H9 (cell line): ENCODE data around the gene DIP2C. TPM values are rescaled to one million over a fixed set of nuclear protein-coding genes. Genes with fewer than 3 reads are reported as not detected.

Experiments
- DNase-seq: peaks from one replicate; pipeline ENCODE4 v3.0.0-alpha.2; 2017
- H2AFZ ChIP-seq: one replicate; pipeline ENCODE4 v1.6.1; 2013; ENCODE audit warnings: mild to moderate bottlenecking, low read length, control low read depth, moderate library complexity
- H2AK5ac ChIP-seq: 2 replicates; pipeline ENCODE4 v1.6.1; 2013; ENCODE audit warnings: low read length, control low read depth, mixed read lengths; ENCODE audit not compliant: insufficient read length
- H2BK120ac ChIP-seq: one replicate; pipeline ENCODE4 v1.6.1; 2013; ENCODE audit warnings: low read depth, mild to moderate bottlenecking, low read length, control low read depth, inconsistent platforms; ENCODE audit not compliant: poor library complexity, severe bottlenecking
- H2BK12ac ChIP-seq: 2 replicates; pipeline ENCODE4 v1.6.1; 2013; ENCODE audit warnings: low read length, control low read depth, mixed read lengths, low read depth; ENCODE audit not compliant: insufficient read length
- H2BK15ac ChIP-seq: 2 replicates; pipeline ENCODE4 v1.6.1; 2013; ENCODE audit warnings: low read depth, low read length, control low read depth
- H2BK20ac ChIP-seq: one replicate; pipeline ENCODE4 v1.6.1; 2013; ENCODE audit warnings: low read depth, mild to moderate bottlenecking, low read length, control low read depth, inconsistent platforms; ENCODE audit not compliant: poor library complexity, severe bottlenecking
- H2BK5ac ChIP-seq: 2 replicates; pipeline ENCODE4 v1.6.1; 2013; ENCODE audit warnings: low read length, control low read depth, mixed read lengths; ENCODE audit not compliant: insufficient read length
- H3K14ac ChIP-seq: 2 replicates; pipeline ENCODE4 v1.6.1; 2013; ENCODE audit warnings: low read length, control low read depth; ENCODE audit not compliant: insufficient read depth
- H3K18ac ChIP-seq: 2 replicates; pipeline ENCODE4 v1.6.1; 2013; ENCODE audit warnings: low read depth, mild to moderate bottlenecking, mixed read lengths, low read length, control low read depth; ENCODE audit not compliant: insufficient read length
- H3K23ac ChIP-seq: 2 replicates; pipeline ENCODE4 v1.6.1; 2013; ENCODE audit warnings: low read length, control low read depth, mixed read lengths, low read depth; ENCODE audit not compliant: insufficient read length
- H3K23me2 ChIP-seq: 2 replicates; pipeline ENCODE4 v1.6.1; 2013; ENCODE audit warnings: low read depth, mild to moderate bottlenecking, mixed read lengths, low read length, control low read depth; ENCODE audit not compliant: insufficient read length, poor library complexity, severe bottlenecking
- H3K27ac ChIP-seq: 2 replicates; pipeline ENCODE4 v1.5.1; 2013; ENCODE audit warnings: low read length, control low read depth, mixed read lengths, low read depth; ENCODE audit not compliant: insufficient read length
- H3K27me3 ChIP-seq: 2 replicates; pipeline ENCODE4 v1.6.1; 2013; ENCODE audit warnings: low read length, control low read depth, inconsistent platforms; ENCODE audit not compliant: insufficient read depth
- H3K4ac ChIP-seq: 2 replicates; pipeline ENCODE4 v1.6.1; 2013; ENCODE audit warnings: low read depth, mild to moderate bottlenecking, control low read depth, inconsistent platforms, low read length, moderate library complexity
- H3K4me1 ChIP-seq: 2 replicates; pipeline ENCODE4 v1.6.1; 2013; ENCODE audit warnings: low read length, control low read depth, inconsistent platforms; ENCODE audit not compliant: insufficient read depth
- H3K4me2 ChIP-seq: 2 replicates; pipeline ENCODE4 v1.6.1; 2013; ENCODE audit warnings: low read length, control low read depth, mixed read lengths; ENCODE audit not compliant: insufficient read length, insufficient read depth
- H3K56ac ChIP-seq: 2 replicates; pipeline ENCODE4 v1.6.1; 2013; ENCODE audit warnings: low read depth, mild to moderate bottlenecking, mixed read lengths, low read length, control low read depth; ENCODE audit not compliant: insufficient read length
- H3K79me1 ChIP-seq: 2 replicates; pipeline ENCODE4 v1.6.1; 2013; ENCODE audit warnings: low read depth, mild to moderate bottlenecking, moderate library complexity, low read length, control low read depth, inconsistent platforms; ENCODE audit not compliant: insufficient read depth, poor library complexity, severe bottlenecking
- H3K79me2 ChIP-seq: 2 replicates; pipeline ENCODE4 v1.6.1; 2013; ENCODE audit warnings: low read length, control low read depth, inconsistent platforms; ENCODE audit not compliant: insufficient read depth
- H3K9ac ChIP-seq: 2 replicates; pipeline ENCODE4 v1.6.1; 2013; ENCODE audit warnings: low read length, control low read depth, mixed read lengths; ENCODE audit not compliant: insufficient read length; ENCODE audit errors: extremely low read depth
- H3K9me3 ChIP-seq: one replicate; pipeline ENCODE4 v1.6.1; 2013; ENCODE audit warnings: low read depth, low read length, inconsistent platforms; ENCODE audit not compliant: control insufficient read depth
- H3T11ph ChIP-seq: one replicate; pipeline ENCODE4 v1.6.1; 2013; ENCODE audit warnings: mild to moderate bottlenecking, low read length, control low read depth, inconsistent platforms
- H4K20me1 ChIP-seq: one replicate; pipeline ENCODE4 v1.6.1; 2013; ENCODE audit not compliant: control insufficient read depth, insufficient read length, insufficient read depth
- H4K5ac ChIP-seq: 2 replicates; pipeline ENCODE4 v1.6.1; 2013; ENCODE audit warnings: low read depth, mild to moderate bottlenecking, mixed read lengths, low read length, control low read depth; ENCODE audit not compliant: insufficient read length
- H4K8ac ChIP-seq: replicated peaks from 2 replicates; pipeline ENCODE4 v1.6.1; 2013; ENCODE audit warnings: low read length, control low read depth, mixed read lengths, low read depth; ENCODE audit not compliant: insufficient read length
- H4K91ac ChIP-seq: 2 replicates; pipeline ENCODE4 v1.6.1; 2013; ENCODE audit warnings: low read depth, mild to moderate bottlenecking, moderate library complexity, mixed read lengths, low read length, control low read depth; ENCODE audit not compliant: insufficient read length
- H3K27ac Mint-ChIP-seq, 3 experiments: 2 replicates in 2 of 3; 3 replicates in 1 of 3; pipeline ENCODE4 v1.8.0; 2020 to 2021; ENCODE audit warnings: mixed read lengths in 3 of 3, mild to moderate bottlenecking in 1 of 3, moderate library complexity in 1 of 3
- H3K27me3 Mint-ChIP-seq: 2 replicates; pipeline ENCODE4 v1.8.0; 2021; ENCODE audit warnings: low read depth, mild to moderate bottlenecking, moderate library complexity, mixed read lengths
- H3K36me3 Mint-ChIP-seq, 3 experiments: 2 replicates in 2 of 3; 3 replicates in 1 of 3; pipeline ENCODE4 v1.8.0; 2020 to 2021; ENCODE audit warnings: low read depth in 3 of 3, mixed read lengths in 3 of 3; ENCODE audit not compliant: insufficient read depth in 1 of 3
- H3K4me1 Mint-ChIP-seq, 2 experiments: 2 replicates each; pipeline ENCODE4 v1.8.0; 2020; ENCODE audit warnings: mixed read lengths in 2 of 2
- H3K4me3 Mint-ChIP-seq, 2 experiments: 2 replicates in 1 of 2; 3 replicates in 1 of 2; pipeline ENCODE4 v1.8.0; 2020 to 2021; ENCODE audit warnings: mild to moderate bottlenecking in 2 of 2, mixed read lengths in 2 of 2, moderate library complexity in 1 of 2
- H3K9me3 Mint-ChIP-seq, 2 experiments: 2 replicates in 1 of 2; 3 replicates in 1 of 2; pipeline ENCODE4 v1.8.0; 2020; ENCODE audit warnings: mild to moderate bottlenecking in 2 of 2, mixed read lengths in 2 of 2, moderate library complexity in 1 of 2
- WGBS: extraction: QIAGEN DNeasy Blood & Tissue Kit; methylation state at CpG from one replicate; pipeline ENCODE4 v1.1.7; 2013; ENCODE audit warnings: missing lambda C conversion rate, low lambda C conversion rate, mixed read lengths; ENCODE audit not compliant: insufficient read length; ENCODE audit errors: extremely low coverage; 5-methylcytosine and 5-hydroxymethylcytosine counted together
- total RNA-seq: library from RNA; stranded (reverse); gene quantifications from 2 replicates; pipeline ENCODE4 v1.2.1, GENCODE V29; 2021
- TF ChIP-seq, protein P1 (sequence below): fragments of 200-600 bp; sonication (generic); conservative IDR thresholded peaks from 3 replicates; pipeline ENCODE4 v1.8.0; 2021; ENCODE audit warnings: antibody characterized with exemption, mild to moderate bottlenecking

Gene DIP2C
- total RNA-seq, 1 experiment from 2014 or later = 7.9 TPM

- no peaks in the 10 kb centered on the region for H3K79me1 ChIP-seq
- TF ChIP-seq, protein P1, sequence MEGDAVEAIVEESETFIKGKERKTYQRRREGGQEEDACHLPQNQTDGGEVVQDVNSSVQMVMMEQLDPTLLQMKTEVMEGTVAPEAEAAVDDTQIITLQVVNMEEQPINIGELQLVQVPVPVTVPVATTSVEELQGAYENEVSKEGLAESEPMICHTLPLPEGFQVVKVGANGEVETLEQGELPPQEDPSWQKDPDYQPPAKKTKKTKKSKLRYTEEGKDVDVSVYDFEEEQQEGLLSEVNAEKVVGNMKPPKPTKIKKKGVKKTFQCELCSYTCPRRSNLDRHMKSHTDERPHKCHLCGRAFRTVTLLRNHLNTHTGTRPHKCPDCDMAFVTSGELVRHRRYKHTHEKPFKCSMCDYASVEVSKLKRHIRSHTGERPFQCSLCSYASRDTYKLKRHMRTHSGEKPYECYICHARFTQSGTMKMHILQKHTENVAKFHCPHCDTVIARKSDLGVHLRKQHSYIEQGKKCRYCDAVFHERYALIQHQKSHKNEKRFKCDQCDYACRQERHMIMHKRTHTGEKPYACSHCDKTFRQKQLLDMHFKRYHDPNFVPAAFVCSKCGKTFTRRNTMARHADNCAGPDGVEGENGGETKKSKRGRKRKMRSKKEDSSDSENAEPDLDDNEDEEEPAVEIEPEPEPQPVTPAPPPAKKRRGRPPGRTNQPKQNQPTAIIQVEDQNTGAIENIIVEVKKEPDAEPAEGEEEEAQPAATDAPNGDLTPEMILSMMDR = no peak
- Mint-ChIP-seq H3K4me1 (peaks cover 11 to 12% of the 10 kb centered on the region in 2 experiments), H3K9me3 (no peaks in the 10 kb centered on the region), H3K36me3 (no peaks in the 10 kb centered on the region; a peak in 1 of 7 replicates), H3K27me3 (peaks cover 79% of the 10 kb centered on the region), H3K4me3 (no peak overlapping the region), H3K27ac (no peak overlapping the region)
- H3K23ac ChIP-seq = no peak overlapping the region
- no peak overlapping the region for H3K18ac ChIP-seq
- peaks cover 22% of the 10 kb centered on the region; the same call in 1 of the 2 replicates for H3K27me3 ChIP-seq
- no peak overlapping the region for H2AK5ac ChIP-seq
- no peaks in the 10 kb centered on the region for H3K4me1 ChIP-seq
- no peak overlapping the region for H3K9ac ChIP-seq
- peaks cover 3% of the 10 kb centered on the region for H4K20me1 ChIP-seq
- no peaks in the 10 kb centered on the region for H3K9me3 ChIP-seq
- H2BK15ac ChIP-seq = no peak overlapping the region
- H3K23me2 ChIP-seq = no peaks in the 10 kb centered on the region
- WGBS = no CpG with 5 or more reads among the region's 2 CpGs
- H4K91ac ChIP-seq = no peak overlapping the region
- no peak overlapping the region for H3K27ac ChIP-seq
- no peak overlapping the region for H3T11ph ChIP-seq
- no peak overlapping the region for H2BK5ac ChIP-seq
- H3K4ac ChIP-seq = no peak overlapping the region
- H2BK120ac ChIP-seq = no peak overlapping the region
- DNase-seq = no peak
- H2AFZ ChIP-seq = no peak overlapping the region
- no peak overlapping the region for H3K4me2 ChIP-seq
- H4K5ac ChIP-seq = no peak overlapping the region
- no peak overlapping the region for H2BK12ac ChIP-seq
- no peak overlapping the region for H3K56ac ChIP-seq
- no peak overlapping the region for H2BK20ac ChIP-seq
- no peaks in the 10 kb centered on the region for H3K79me2 ChIP-seq
- no peak overlapping the region for H4K8ac ChIP-seq
- no peak overlapping the region for H3K14ac ChIP-seq
Observed at GRCh38 chr10:500876-501275, 188.6 kb downstream of the DIP2C start.
